ENCODE data around the gene ZNF184.

Gene ZNF184

GRCh38 chr6:27477318-27478013 lies 4.6 kb upstream of the ZNF184 start:
- peak overlapping the region; percentile 80 for H3K27ac ChIP-seq
- no peak for TF ChIP-seq CTCF (IDR thresholded peaks at IDR 0.05)
- no peaks in the 10 kb centered on the region for H3K9me3 ChIP-seq
- H3K36me3 ChIP-seq: no peaks in the 10 kb centered on the region
- no peak overlapping the region for H3K4me3 ChIP-seq (ENCODE audit: low read depth in 1 of 2, low read length in 1 of 2)
- H3K4me1 ChIP-seq (ENCODE audit: control insufficient read depth in 1 of 2, insufficient read depth in 1 of 2, low read depth in 1 of 2, low read length in 1 of 2): peaks cover 16 to 22% of the 10 kb centered on the region in 2 experiments
- peaks cover 11% of the 10 kb centered on the region for H3K27me3 ChIP-seq

GRCh38 chr6:27476090-27476489 lies 3.2 kb upstream of the ZNF184 start:
- Histone ChIP-seq H3K4me3 (ENCODE audit: low read depth in 1 of 2, low read length in 1 of 2) (no peak overlapping the region), H3K9me3 (no peaks in the 10 kb centered on the region), H3K36me3 (no peaks in the 10 kb centered on the region), H3K27me3 (peaks cover 4% of the 10 kb centered on the region), H3K4me1 (ENCODE audit: control insufficient read depth in 1 of 2, insufficient read depth in 1 of 2, low read depth in 1 of 2, low read length in 1 of 2) (peaks cover 22 to 32% of the 10 kb centered on the region in 2 experiments), H3K27ac (no peak overlapping the region)
- no peak for TF ChIP-seq CTCF (IDR thresholded peaks at IDR 0.05)

GRCh38 chr6:27474672-27475071 lies 1.8 kb upstream of the ZNF184 start:
- H3K27ac ChIP-seq: no peak overlapping the region
- H3K9me3 ChIP-seq: no peaks in the 10 kb centered on the region
- TF ChIP-seq CTCF (IDR thresholded peaks at IDR 0.05): no peak
- peaks cover 18 to 28% of the 10 kb centered on the region in 2 experiments for H3K4me1 ChIP-seq (ENCODE audit: control insufficient read depth in 1 of 2, insufficient read depth in 1 of 2, low read depth in 1 of 2, low read length in 1 of 2)
- H3K36me3 ChIP-seq: no peaks in the 10 kb centered on the region
- peaks cover 4% of the 10 kb centered on the region for H3K27me3 ChIP-seq
- no peak overlapping the region for H3K4me3 ChIP-seq (ENCODE audit: low read depth in 1 of 2, low read length in 1 of 2)

- Histone ChIP-seq H3K4me1 (ENCODE audit: control insufficient read depth in 1 of 2, insufficient read depth in 1 of 2, low read depth in 1 of 2, low read length in 1 of 2) (peaks cover 17 to 25% of the 10 kb centered on the region in 2 experiments), H3K27ac (no peak overlapping the region), H3K36me3 (no peaks in the 10 kb centered on the region), H3K9me3 (no peaks in the 10 kb centered on the region), H3K4me3 (ENCODE audit: low read depth in 1 of 2, low read length in 1 of 2) (no peak overlapping the region), H3K27me3 (peaks cover 4% of the 10 kb centered on the region)
- TF ChIP-seq CTCF (IDR thresholded peaks at IDR 0.05): no peak
Measured at GRCh38 chr6:27474172-27474465, 1.2 kb upstream of the ZNF184 start.

GRCh38 chr6:27472182-27472616 lies 706 bp downstream of the ZNF184 start:
- TF ChIP-seq CTCF (IDR thresholded peaks at IDR 0.05): no peak
- Histone ChIP-seq H3K36me3 (peaks cover 6% of the 10 kb centered on the region), H3K4me1 (ENCODE audit: control insufficient read depth in 1 of 2, insufficient read depth in 1 of 2, low read depth in 1 of 2, low read length in 1 of 2) (peaks cover 7 to 17% of the 10 kb centered on the region in 2 experiments), H3K9me3 (no peaks in the 10 kb centered on the region), H3K4me3 (ENCODE audit: low read depth in 1 of 2, low read length in 1 of 2) (peak overlapping the region; percentile 73 to 77), H3K27me3 (peaks cover 1% of the 10 kb centered on the region), H3K27ac (peak overlapping the region; percentile 78)

Measured in neutrophil (primary cell).